Osteocyte (in vitro differentiated cells): Measurements from ENCODE around the gene PPM1G. TPM values are rescaled to one million over a fixed set of nuclear protein-coding genes. Genes with fewer than 3 reads are reported as not detected.

ENCODE experiments used
- DNase-seq: peaks from one replicate; pipeline ENCODE4 v3.0.0; 2021; ENCODE audit warnings: mixed read lengths; ENCODE audit not compliant: unreplicated experiment; ENCODE audit errors: extremely low spot score
- H3K27ac Mint-ChIP-seq: one replicate; pipeline ENCODE4 v1.8.0; 2021; ENCODE audit warnings: mild to moderate bottlenecking, mixed read lengths; ENCODE audit not compliant: unreplicated experiment
- H3K27me3 Mint-ChIP-seq: one replicate; pipeline ENCODE4 v1.8.0; 2021; ENCODE audit warnings: mixed read lengths; ENCODE audit not compliant: unreplicated experiment
- H3K36me3 Mint-ChIP-seq: one replicate; pipeline ENCODE4 v1.8.0; 2021; ENCODE audit warnings: mixed read lengths; ENCODE audit not compliant: unreplicated experiment
- H3K4me1 Mint-ChIP-seq: one replicate; pipeline ENCODE4 v1.8.0; 2021; ENCODE audit warnings: mixed read lengths; ENCODE audit not compliant: unreplicated experiment
- H3K4me3 Mint-ChIP-seq: one replicate; pipeline ENCODE4 v1.8.0; 2021; ENCODE audit warnings: mild to moderate bottlenecking, moderate library complexity, mixed read lengths; ENCODE audit not compliant: unreplicated experiment
- H3K9me3 Mint-ChIP-seq: one replicate; pipeline ENCODE4 v1.8.0; 2021; ENCODE audit warnings: mixed read lengths; ENCODE audit not compliant: unreplicated experiment
- CTCF ChIP-seq: fragments of 200-600 bp; sonication (generic); IDR thresholded peaks from 2 replicates; pipeline ENCODE4 v1.5.0; 2021; ENCODE audit warnings: antibody characterized with exemption, mild to moderate bottlenecking, moderate library complexity
- total RNA-seq: library from RNA; stranded (reverse); gene quantifications from 2 replicates; pipeline ENCODE4 v1.2.1, GENCODE V29; 2021

PPM1G gene
- total RNA-seq, 1 donor from 2014 or later = 70.7 TPM

GRCh38 chr2:27390822-27391679 lies 18.3 kb downstream of the PPM1G start:
- Mint-ChIP-seq H3K27me3 (no peaks in the 10 kb centered on the region), H3K36me3 (peaks cover 10% of the 10 kb centered on the region), H3K27ac (no peak overlapping the region), H3K4me1 (no peaks in the 10 kb centered on the region), H3K4me3 (no peak overlapping the region), H3K9me3 (no peaks in the 10 kb centered on the region)
- DNase-seq = no peak
- TF ChIP-seq CTCF = no peak

GRCh38 chr2:27381577-27382181 lies 27.7 kb downstream of the PPM1G start:
- peak overlapping the region; percentile 96 for H3K27ac Mint-ChIP-seq
- no peaks in the 10 kb centered on the region for H3K9me3 Mint-ChIP-seq
- peaks cover 21% of the 10 kb centered on the region for H3K4me1 Mint-ChIP-seq
- no peaks in the 10 kb centered on the region for H3K27me3 Mint-ChIP-seq
- TF ChIP-seq CTCF = no peak
- DNase-seq = no peak
- H3K4me3 Mint-ChIP-seq = peak overlapping the region; percentile 87
- H3K36me3 Mint-ChIP-seq = peaks cover 13% of the 10 kb centered on the region

- peak; percentile 97 for DNase-seq
- no peak for TF ChIP-seq CTCF
- Mint-ChIP-seq H3K4me1 (peaks cover 21% of the 10 kb centered on the region), H3K36me3 (peaks cover 16% of the 10 kb centered on the region), H3K27me3 (no peaks in the 10 kb centered on the region), H3K27ac (peak within 1 kb of the TSS; percentile 96), H3K9me3 (no peaks in the 10 kb centered on the region), H3K4me3 (peak within 1 kb of the TSS; percentile 87)
Observed at GRCh38 chr2:27380626-27381545, 28.5 kb downstream of the PPM1G start, which contains the start of gene ZNF513. Gene ZNF513, minus strand, starts transcription at chr2:27380734. Its CDS starts 208 bp downstream, at chr2:27380526.

- no peak for DNase-seq
- peak overlapping the region; percentile 90 for H3K27ac Mint-ChIP-seq
- peaks cover 13% of the 10 kb centered on the region for H3K36me3 Mint-ChIP-seq
- peaks cover 21% of the 10 kb centered on the region for H3K4me1 Mint-ChIP-seq
- H3K9me3 Mint-ChIP-seq = no peaks in the 10 kb centered on the region
- H3K4me3 Mint-ChIP-seq = peak overlapping the region; percentile 87
- TF ChIP-seq CTCF = no peak
- H3K27me3 Mint-ChIP-seq = no peaks in the 10 kb centered on the region
Observed at GRCh38 chr2:27379836-27380625, 29.4 kb downstream of the PPM1G start.
